Liver (tissue), 9 donors: ENCODE measurements around the gene EEIG1. TPM values are rescaled to one million over a fixed set of nuclear protein-coding genes. Genes with fewer than 3 reads are reported as not detected.

Experiments used
- DNase-seq: peaks from one replicate; pipeline ENCODE4 v3.0.0-alpha.2; 2017; ENCODE audit warnings: low spot score
- H3K27ac ChIP-seq, 2 donors: one replicate each; pipeline ENCODE4 v1.7.0; 2013; ENCODE audit warnings: inconsistent platforms in 2 of 2, low read length in 2 of 2, control low read depth in 1 of 2, low read depth in 1 of 2, mild to moderate bottlenecking in 1 of 2
- H3K27me3 ChIP-seq, 4 donors: one replicate each; pipeline versions ENCODE4 v1.6.1 to v1.7.0; 2013; ENCODE audit warnings: low read length in 3 of 4, inconsistent platforms in 1 of 4, mild to moderate bottlenecking in 1 of 4, moderate library complexity in 1 of 4; ENCODE audit not compliant: control insufficient read depth in 4 of 4, insufficient read depth in 4 of 4
- H3K36me3 ChIP-seq, 4 donors: one replicate each; pipeline versions ENCODE4 v1.6.1 to v1.7.0; 2013; ENCODE audit warnings: low read length in 3 of 4, mild to moderate bottlenecking in 3 of 4, low read depth in 1 of 4, moderate library complexity in 1 of 4; ENCODE audit not compliant: control insufficient read depth in 4 of 4, insufficient read depth in 3 of 4
- H3K4me1 ChIP-seq, 4 donors: one replicate each; pipeline versions ENCODE4 v1.6.1 to v1.7.0; 2013; ENCODE audit warnings: low read length in 3 of 4, mild to moderate bottlenecking in 3 of 4, moderate library complexity in 1 of 4; ENCODE audit not compliant: control insufficient read depth in 4 of 4, insufficient read depth in 4 of 4
- H3K4me3 ChIP-seq, 3 donors: one replicate each; pipeline versions ENCODE4 v1.6.1 to v1.7.0; 2013; ENCODE audit warnings: low read length in 3 of 3, control low read depth in 1 of 3, low read depth in 1 of 3, mild to moderate bottlenecking in 1 of 3
- H3K9ac ChIP-seq, 2 donors: one replicate each; pipeline ENCODE4 v1.7.0; 2013; ENCODE audit warnings: low read length in 2 of 2, mild to moderate bottlenecking in 2 of 2, moderate library complexity in 2 of 2, control low read depth in 1 of 2, low read depth in 1 of 2
- H3K9me3 ChIP-seq, 4 donors: one replicate each; pipeline versions ENCODE4 v1.6.1 to v1.7.0; 2013; ENCODE audit warnings: low read length in 3 of 4; ENCODE audit not compliant: control insufficient read depth in 4 of 4
- ATF3 ChIP-seq: IDR thresholded peaks from 2 replicates; pipeline ENCODE4 v1.6.1; 2016; ENCODE audit warnings: antibody characterized with exemption
- CTCF ChIP-seq: fragments of 150-350 bp; IDR thresholded peaks from 2 replicates; pipeline ENCODE4 v1.5.1; 2017; ENCODE audit warnings: improper control_type of control experiment, low read depth, low read length; ENCODE audit not compliant: missing input control
- EGR1 ChIP-seq, 2 donors: IDR thresholded peaks; 2 replicates each; pipeline ENCODE4 v1.6.1; 2016 to 2018; ENCODE audit warnings: antibody characterized with exemption in 2 of 2, low read depth in 2 of 2
- FOXA1 ChIP-seq: IDR thresholded peaks from 2 replicates; pipeline ENCODE4 v1.6.1; 2016; ENCODE audit warnings: antibody characterized with exemption
- FOXA2 ChIP-seq: IDR thresholded peaks from 2 replicates; pipeline ENCODE4 v1.6.1; 2016; ENCODE audit warnings: antibody characterized with exemption
- GABPA ChIP-seq, 2 donors: IDR thresholded peaks in 1 of 2; conservative IDR thresholded peaks in 1 of 2; 2 replicates each; pipeline ENCODE4 v1.6.1; 2016; ENCODE audit warnings: antibody characterized with exemption in 2 of 2, mild to moderate bottlenecking in 1 of 2, moderate library complexity in 1 of 2
- HNF4A ChIP-seq, 2 donors: conservative IDR thresholded peaks; 2 replicates each; pipeline ENCODE4 v1.6.1; 2016; ENCODE audit warnings: antibody characterized with exemption in 2 of 2, mild to moderate bottlenecking in 2 of 2
- HNF4G ChIP-seq: IDR thresholded peaks from 2 replicates; pipeline ENCODE4 v1.6.1; 2016; ENCODE audit warnings: antibody characterized with exemption
- JUND ChIP-seq, 2 donors: IDR thresholded peaks; 2 replicates each; pipeline ENCODE4 v1.6.1; 2016; ENCODE audit warnings: antibody characterized with exemption in 2 of 2
- NR2F2 ChIP-seq: IDR thresholded peaks from 2 replicates; pipeline ENCODE4 v1.6.1; 2016; ENCODE audit warnings: antibody characterized with exemption
- RAD21 ChIP-seq, 2 donors: IDR thresholded peaks; 2 replicates each; pipeline ENCODE4 v1.6.1; 2016; ENCODE audit warnings: antibody characterized with exemption in 2 of 2, mild to moderate bottlenecking in 2 of 2
- REST ChIP-seq: IDR thresholded peaks from 2 replicates; pipeline ENCODE4 v1.6.1; 2016; ENCODE audit warnings: antibody characterized with exemption, mild to moderate bottlenecking
- RXRA ChIP-seq, 2 donors: IDR thresholded peaks; 2 replicates each; pipeline ENCODE4 v1.6.1; 2017 to 2018; ENCODE audit warnings: antibody characterized with exemption in 2 of 2, mild to moderate bottlenecking in 1 of 2
- SP1 ChIP-seq: IDR thresholded peaks from 2 replicates; pipeline ENCODE4 v1.6.1; 2018; ENCODE audit warnings: antibody characterized with exemption, mild to moderate bottlenecking
- TAF1 ChIP-seq: conservative IDR thresholded peaks from 2 replicates; pipeline ENCODE4 v1.6.1; 2016; ENCODE audit warnings: antibody characterized with exemption, mild to moderate bottlenecking
- YY1 ChIP-seq: IDR thresholded peaks from 2 replicates; pipeline ENCODE4 v1.6.1; 2016; ENCODE audit warnings: antibody characterized with exemption, mild to moderate bottlenecking
- ZBTB33 ChIP-seq: IDR thresholded peaks from 2 replicates; pipeline ENCODE4 v1.6.1; 2016; ENCODE audit warnings: antibody characterized with exemption
- WGBS: extraction: QIAGEN DNeasy Blood & Tissue Kit; methylation state at CpG from one replicate; pipeline ENCODE4 v1.1.7; 2013; 5-methylcytosine and 5-hydroxymethylcytosine counted together
- polyA plus RNA-seq, 2 donors: library from polyadenylated mRNA; stranded (reverse) in 1 of 2; unstranded in 1 of 2; fragments of 200-250 nt in 1 of 2; fragments of >200 nt in 1 of 2; fragmentation: Nextera tagmentation in 1 of 2; extraction: Ambion mirVana in 1 of 2; gene quantifications; one replicate each; pipeline versions ENCODE4 v1.2.1 to v1.2.3, GENCODE V29; 2013 to 2015
- total RNA-seq, 2 donors: library from RNA; depleted of rRNA; stranded (reverse); fragments of >200 nt; gene quantifications; one replicate each; pipeline ENCODE4 v1.2.3, GENCODE V29; 2014
- donor health status: healthy.
- donor health status: healthy.
- donor health status: healthy.
- donor health status: healthy.
- donor health status: healthy.

Gene EEIG1
- total and polyA plus RNA-seq, 4 donors: 4.9 to 14.3 (median 8.9) TPM

- Histone ChIP-seq H3K4me1 (peaks cover 58 to 94% (median 81%) of the 10 kb centered on the region in 4 donors), H3K27me3 (no peaks in the 10 kb centered on the region), H3K4me3 (no peak overlapping the region), H3K27ac (peak overlapping the region; percentile 4 to 66), H3K36me3 (no peaks in the 10 kb centered on the region), H3K9me3 (no peaks in the 10 kb centered on the region), H3K9ac (no peak overlapping the region)
- no peak for DNase-seq
- 80% methylated on average over 3 of the region's 3 CpGs for WGBS
- TF ChIP-seq RAD21 (IDR thresholded peaks at IDR 0.05): no peak
- TF ChIP-seq ATF3: no peak
- no peak for TF ChIP-seq HNF4A (conservative IDR thresholded peaks at IDR 0.05)
- no peak for TF ChIP-seq ZBTB33
- no peak for TF ChIP-seq FOXA2
- TF ChIP-seq YY1: no peak
- TF ChIP-seq TAF1: no peak
- no peak for TF ChIP-seq REST
- TF ChIP-seq RXRA (IDR thresholded peaks at IDR 0.05): no peak
- no peak for TF ChIP-seq HNF4G
- TF ChIP-seq NR2F2: no peak
- TF ChIP-seq JUND (IDR thresholded peaks at IDR 0.05): no peak
Observed at GRCh38 chr9:127968042-127968441, 12.7 kb downstream of the EEIG1 start.

- DNase-seq: no peak
- Histone ChIP-seq H3K9me3 (no peaks in the 10 kb centered on the region), H3K27me3 (no peaks in the 10 kb centered on the region), H3K4me1 (peaks cover 55 to 94% (median 80%) of the 10 kb centered on the region in 4 donors), H3K36me3 (no peaks in the 10 kb centered on the region), H3K27ac (peak overlapping the region; percentile 16 to 90), H3K4me3 (no peak overlapping the region), H3K9ac (no peak overlapping the region)
- 71% methylated on average over 9 of the region's 9 CpGs for WGBS
- TF ChIP-seq CTCF (no peak), GABPA (IDR thresholded peaks at IDR 0.05 in 1 of 2, conservative IDR thresholded peaks at IDR 0.05 in 1 of 2) (no peak), RAD21 (IDR thresholded peaks at IDR 0.05) (no peak), ZBTB33 (no peak), JUND (IDR thresholded peaks at IDR 0.05) (no peak), EGR1 (IDR thresholded peaks at IDR 0.05; ENCODE audit: low read depth in 2 of 2) (no peak), REST (no peak), ATF3 (no peak), FOXA1 (no peak), RXRA (IDR thresholded peaks at IDR 0.05) (no peak), HNF4G (no peak), FOXA2 (no peak), TAF1 (no peak), SP1 (no peak)
Observed at GRCh38 chr9:127967151-127967809, 13.5 kb downstream of the EEIG1 start.
